Measurements from ENCODE around the gene CCL5. TPM values are rescaled to one million over a fixed set of nuclear protein-coding genes. Genes with fewer than 3 reads are reported as not detected.

The CCL5 gene
- total RNA-seq, 1 donor from 2014 or later: not detected

DNA sequence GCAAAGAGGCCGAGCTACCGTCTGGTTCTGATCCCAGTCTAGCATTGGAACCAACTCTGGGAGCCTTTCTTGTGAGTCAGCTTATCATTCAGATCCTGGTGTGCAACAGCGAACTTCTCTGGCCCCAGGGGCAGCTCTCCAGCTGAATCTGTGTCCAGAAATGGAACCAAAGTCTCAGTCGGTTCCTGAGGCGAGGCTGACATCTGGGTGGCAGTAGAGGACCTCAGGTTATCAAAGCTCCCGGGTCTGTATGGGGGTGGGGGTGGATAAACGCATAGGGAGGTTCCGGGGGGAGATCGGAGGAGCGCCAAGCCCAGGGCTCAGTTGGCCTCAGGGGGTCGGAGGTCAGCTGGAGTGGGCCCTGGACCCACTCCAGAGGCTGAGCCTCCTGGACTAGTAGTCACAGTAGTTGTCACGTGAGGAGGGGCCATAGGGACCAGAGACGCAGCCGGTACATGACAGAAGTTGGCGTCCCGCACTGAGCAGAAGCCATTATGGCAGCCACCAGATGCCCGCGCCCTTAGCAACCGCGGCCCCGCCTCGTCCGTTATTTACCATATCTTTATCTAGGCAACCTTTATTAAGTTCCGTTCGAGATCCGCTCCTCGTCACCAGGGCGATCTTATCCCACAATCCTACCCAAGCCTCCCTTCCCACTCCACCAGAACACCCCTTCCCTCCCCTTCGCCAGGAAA lies 37.5 kb upstream of the CCL5 start:
- Mint-ChIP-seq H3K4me1 (ENCODE audit: unreplicated experiment) (no peaks in the 10 kb centered on the region), H3K36me3 (ENCODE audit: unreplicated experiment) (no peaks in the 10 kb centered on the region), H3K27me3 (ENCODE audit: unreplicated experiment) (no peaks in the 10 kb centered on the region), H3K4me3 (ENCODE audit: unreplicated experiment) (no peak overlapping the region), H3K9me3 (ENCODE audit: unreplicated experiment) (peaks cover 7% of the 10 kb centered on the region), H3K27ac (ENCODE audit: unreplicated experiment) (no peak overlapping the region)
- TF ChIP-seq, protein P1, sequence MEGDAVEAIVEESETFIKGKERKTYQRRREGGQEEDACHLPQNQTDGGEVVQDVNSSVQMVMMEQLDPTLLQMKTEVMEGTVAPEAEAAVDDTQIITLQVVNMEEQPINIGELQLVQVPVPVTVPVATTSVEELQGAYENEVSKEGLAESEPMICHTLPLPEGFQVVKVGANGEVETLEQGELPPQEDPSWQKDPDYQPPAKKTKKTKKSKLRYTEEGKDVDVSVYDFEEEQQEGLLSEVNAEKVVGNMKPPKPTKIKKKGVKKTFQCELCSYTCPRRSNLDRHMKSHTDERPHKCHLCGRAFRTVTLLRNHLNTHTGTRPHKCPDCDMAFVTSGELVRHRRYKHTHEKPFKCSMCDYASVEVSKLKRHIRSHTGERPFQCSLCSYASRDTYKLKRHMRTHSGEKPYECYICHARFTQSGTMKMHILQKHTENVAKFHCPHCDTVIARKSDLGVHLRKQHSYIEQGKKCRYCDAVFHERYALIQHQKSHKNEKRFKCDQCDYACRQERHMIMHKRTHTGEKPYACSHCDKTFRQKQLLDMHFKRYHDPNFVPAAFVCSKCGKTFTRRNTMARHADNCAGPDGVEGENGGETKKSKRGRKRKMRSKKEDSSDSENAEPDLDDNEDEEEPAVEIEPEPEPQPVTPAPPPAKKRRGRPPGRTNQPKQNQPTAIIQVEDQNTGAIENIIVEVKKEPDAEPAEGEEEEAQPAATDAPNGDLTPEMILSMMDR (IDR thresholded peaks at IDR 0.05): no peak
- DNase-seq (ENCODE audit: extremely low spot score, unreplicated experiment): no peak

DNA sequence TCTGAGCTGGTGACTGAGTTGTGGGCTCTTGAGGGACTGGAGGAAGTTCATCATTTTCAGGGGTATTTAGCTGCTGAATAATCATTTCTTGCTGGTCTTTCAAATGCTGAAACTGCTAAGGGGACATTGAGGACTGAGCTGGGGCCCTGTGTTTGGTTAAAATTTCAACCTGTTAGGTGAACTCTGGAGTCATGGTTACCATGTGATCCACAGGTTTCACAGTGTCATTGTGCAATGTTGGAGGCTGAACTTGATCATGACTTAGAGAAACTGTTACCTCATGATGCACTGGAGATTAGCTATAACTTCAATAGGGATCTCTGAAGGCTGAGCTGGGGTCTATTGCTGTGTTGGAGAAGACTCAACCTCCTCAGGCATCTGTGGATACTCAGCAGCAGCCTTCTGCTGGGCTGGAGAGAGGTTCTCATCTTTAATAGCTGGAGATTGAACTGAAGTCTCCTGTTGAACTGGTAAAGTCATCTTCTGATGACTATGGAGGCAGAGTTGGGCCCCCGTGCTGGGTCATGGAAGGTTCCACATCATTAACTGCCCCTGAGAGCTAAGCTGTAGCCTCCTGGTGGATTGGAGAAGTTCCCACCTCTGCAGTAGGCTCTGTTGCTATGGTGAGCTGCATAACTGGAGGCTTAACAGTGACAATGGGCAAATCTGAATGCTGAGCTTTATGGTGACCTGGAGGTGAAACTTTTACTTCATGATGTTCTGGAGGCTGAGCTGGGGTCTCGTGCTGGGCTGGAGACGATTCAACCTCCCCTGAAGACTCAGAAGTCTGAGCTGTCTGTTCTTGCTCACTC lies 35.2 kb upstream of the CCL5 start:
- H3K27me3 Mint-ChIP-seq (ENCODE audit: unreplicated experiment): peaks cover 6% of the 10 kb centered on the region
- DNase-seq (ENCODE audit: extremely low spot score, unreplicated experiment): no peak
- no peaks in the 10 kb centered on the region for H3K4me1 Mint-ChIP-seq (ENCODE audit: unreplicated experiment)
- no peaks in the 10 kb centered on the region for H3K36me3 Mint-ChIP-seq (ENCODE audit: unreplicated experiment)
- no peak overlapping the region for H3K4me3 Mint-ChIP-seq (ENCODE audit: unreplicated experiment)
- peaks cover 7% of the 10 kb centered on the region for H3K9me3 Mint-ChIP-seq (ENCODE audit: unreplicated experiment)
- TF ChIP-seq, protein P1 (IDR thresholded peaks at IDR 0.05): no peak
- no peak overlapping the region for H3K27ac Mint-ChIP-seq (ENCODE audit: unreplicated experiment)

GRCh38 chr17:35914354-35914753 lies 34.2 kb upstream of the CCL5 start:
- TF ChIP-seq, protein P1 (IDR thresholded peaks at IDR 0.05): no peak
- H3K4me1 Mint-ChIP-seq (ENCODE audit: unreplicated experiment): no peaks in the 10 kb centered on the region
- no peak for DNase-seq (ENCODE audit: extremely low spot score, unreplicated experiment)
- no peaks in the 10 kb centered on the region for H3K36me3 Mint-ChIP-seq (ENCODE audit: unreplicated experiment)
- H3K4me3 Mint-ChIP-seq (ENCODE audit: unreplicated experiment): no peak overlapping the region
- peaks cover 7% of the 10 kb centered on the region for H3K27me3 Mint-ChIP-seq (ENCODE audit: unreplicated experiment)
- no peak overlapping the region for H3K27ac Mint-ChIP-seq (ENCODE audit: unreplicated experiment)
- H3K9me3 Mint-ChIP-seq (ENCODE audit: unreplicated experiment): peaks cover 7% of the 10 kb centered on the region

GRCh38 chr17:35913609-35914008 lies 33.4 kb upstream of the CCL5 start:
- Mint-ChIP-seq H3K4me1 (ENCODE audit: unreplicated experiment) (no peaks in the 10 kb centered on the region), H3K9me3 (ENCODE audit: unreplicated experiment) (peaks cover 7% of the 10 kb centered on the region), H3K36me3 (ENCODE audit: unreplicated experiment) (no peaks in the 10 kb centered on the region), H3K4me3 (ENCODE audit: unreplicated experiment) (no peak overlapping the region), H3K27me3 (ENCODE audit: unreplicated experiment) (peaks cover 7% of the 10 kb centered on the region), H3K27ac (ENCODE audit: unreplicated experiment) (no peak overlapping the region)
- TF ChIP-seq, protein P1 (IDR thresholded peaks at IDR 0.05): no peak
- DNase-seq (ENCODE audit: extremely low spot score, unreplicated experiment): no peak

DNA sequence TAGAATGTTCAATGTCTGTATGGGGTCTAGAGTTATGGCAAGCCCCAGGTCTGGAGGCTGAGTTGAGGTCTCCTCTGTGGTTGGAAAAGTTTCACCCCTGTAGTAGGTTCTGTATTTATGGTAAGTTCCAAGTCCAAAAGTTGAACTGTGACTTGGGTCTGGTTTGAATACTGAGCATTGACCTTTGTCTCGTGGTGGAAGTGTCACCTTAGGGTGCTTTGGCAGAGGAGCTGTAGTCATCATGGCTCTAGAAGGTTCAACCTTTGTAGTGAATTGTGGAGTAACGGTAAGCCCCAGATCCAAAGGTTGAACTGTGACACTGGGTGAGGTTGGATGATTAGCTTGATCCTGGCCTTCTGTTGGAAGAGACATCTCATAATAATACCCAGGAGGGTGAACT lies 32.8 kb upstream of the CCL5 start:
- Mint-ChIP-seq H3K36me3 (ENCODE audit: unreplicated experiment) (no peaks in the 10 kb centered on the region), H3K4me3 (ENCODE audit: unreplicated experiment) (no peak overlapping the region), H3K27ac (ENCODE audit: unreplicated experiment) (no peak overlapping the region), H3K9me3 (ENCODE audit: unreplicated experiment) (peaks cover 7% of the 10 kb centered on the region), H3K27me3 (ENCODE audit: unreplicated experiment) (peaks cover 7% of the 10 kb centered on the region), H3K4me1 (ENCODE audit: unreplicated experiment) (no peaks in the 10 kb centered on the region)
- TF ChIP-seq, protein P1 (IDR thresholded peaks at IDR 0.05): no peak
- DNase-seq (ENCODE audit: extremely low spot score, unreplicated experiment): no peak

Measured in osteocyte (in vitro differentiated cells).